Gastroesophageal sphincter (tissue), 3 donors: ENCODE measurements around the gene ACCSL.

Source experiments
- EP300 ChIP-seq: sonication (generic); formaldehyde crosslinking; IDR thresholded peaks from one replicate; pipeline ENCODE4 v1.6.1; 2017; ENCODE audit warnings: antibody characterized with exemption, mild to moderate bottlenecking
- POLR2A ChIP-seq, 2 donors: fragments of 450-650 bp; IDR thresholded peaks; one replicate each; pipeline ENCODE4 v1.6.1; 2017; ENCODE audit warnings: antibody characterized with exemption in 2 of 2, mild to moderate bottlenecking in 2 of 2, moderate library complexity in 1 of 2
- POLR2AphosphoS5 ChIP-seq: sonication (generic); formaldehyde crosslinking; IDR thresholded peaks from one replicate; pipeline ENCODE4 v1.6.1; 2017; ENCODE audit warnings: antibody characterized with exemption
- TF ChIP-seq, protein P1 (sequence below), 4 experiments: fragments of 200-600 bp in 2 of 4; fragments of 450-650 bp in 2 of 4; sonication (generic) in 1 of 4; IDR thresholded peaks; one replicate each; pipeline ENCODE4 v1.5.1; 2017 to 2019; ENCODE audit warnings: antibody characterized with exemption in 4 of 4, mild to moderate bottlenecking in 2 of 4, moderate library complexity in 2 of 4

DNA sequence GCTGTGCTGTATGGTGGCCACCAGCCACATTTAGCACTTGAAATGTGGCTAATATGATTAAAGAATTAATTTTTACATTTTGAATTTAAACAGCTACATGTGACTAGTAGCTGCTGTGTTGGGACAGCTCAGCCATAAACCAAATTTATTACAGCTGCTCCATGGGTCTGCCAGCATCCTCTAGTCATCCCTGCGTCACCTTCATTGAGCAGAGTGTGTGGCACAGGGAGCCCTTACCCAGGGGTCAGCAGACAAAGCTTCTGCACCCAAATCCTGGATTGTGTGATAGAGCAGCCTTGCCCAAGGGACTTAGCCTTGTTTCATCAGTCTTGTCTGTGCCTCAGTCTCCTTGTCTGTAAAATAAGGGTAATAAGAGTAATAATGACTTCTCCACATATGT lies 19.4 kb upstream of the ACCSL start:
- no peak for TF ChIP-seq EP300
- no peak for TF ChIP-seq POLR2A (IDR thresholded peaks at IDR 0.05)
- TF ChIP-seq, protein P1, sequence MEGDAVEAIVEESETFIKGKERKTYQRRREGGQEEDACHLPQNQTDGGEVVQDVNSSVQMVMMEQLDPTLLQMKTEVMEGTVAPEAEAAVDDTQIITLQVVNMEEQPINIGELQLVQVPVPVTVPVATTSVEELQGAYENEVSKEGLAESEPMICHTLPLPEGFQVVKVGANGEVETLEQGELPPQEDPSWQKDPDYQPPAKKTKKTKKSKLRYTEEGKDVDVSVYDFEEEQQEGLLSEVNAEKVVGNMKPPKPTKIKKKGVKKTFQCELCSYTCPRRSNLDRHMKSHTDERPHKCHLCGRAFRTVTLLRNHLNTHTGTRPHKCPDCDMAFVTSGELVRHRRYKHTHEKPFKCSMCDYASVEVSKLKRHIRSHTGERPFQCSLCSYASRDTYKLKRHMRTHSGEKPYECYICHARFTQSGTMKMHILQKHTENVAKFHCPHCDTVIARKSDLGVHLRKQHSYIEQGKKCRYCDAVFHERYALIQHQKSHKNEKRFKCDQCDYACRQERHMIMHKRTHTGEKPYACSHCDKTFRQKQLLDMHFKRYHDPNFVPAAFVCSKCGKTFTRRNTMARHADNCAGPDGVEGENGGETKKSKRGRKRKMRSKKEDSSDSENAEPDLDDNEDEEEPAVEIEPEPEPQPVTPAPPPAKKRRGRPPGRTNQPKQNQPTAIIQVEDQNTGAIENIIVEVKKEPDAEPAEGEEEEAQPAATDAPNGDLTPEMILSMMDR (IDR thresholded peaks at IDR 0.05), result no peak
- TF ChIP-seq POLR2AphosphoS5, result no peak
